Astrocyte (in vitro differentiated cells and primary cell): ENCODE data around the gene SIK1. TPM values are rescaled to one million over a fixed set of nuclear protein-coding genes. Genes with fewer than 3 reads are reported as not detected.

Source experiments
- DNase-seq: peaks from one replicate; pipeline ENCODE4 v3.0.0-alpha.2; 2010; ENCODE audit warnings: low read depth
- FAIRE-seq: peaks from 2 replicates; lab custom pipeline; 2011; peaks lifted over from hg19 to GRCh38; lab: Jason Lieb, UNC
- H2AFZ ChIP-seq: 2 replicates; pipeline ENCODE4 v1.6.0; 2012; ENCODE audit warnings: low read depth, low read length, inconsistent platforms
- H3K27ac ChIP-seq: 2 replicates; pipeline ENCODE4 v1.5.1; 2011; ENCODE audit warnings: low read depth, low read length, inconsistent platforms
- H3K27me3 ChIP-seq: 2 replicates; pipeline ENCODE4 v1.6.0; 2011; ENCODE audit warnings: low read length, inconsistent platforms; ENCODE audit not compliant: insufficient read depth
- H3K36me3 ChIP-seq: 2 replicates; pipeline ENCODE4 v1.5.1; 2011; ENCODE audit warnings: low read length, inconsistent platforms; ENCODE audit not compliant: insufficient read depth
- H3K4me1 ChIP-seq: 2 replicates; pipeline ENCODE4 v1.5.1; 2011; ENCODE audit warnings: low read length, inconsistent platforms; ENCODE audit not compliant: insufficient read depth
- H3K4me2 ChIP-seq: 2 replicates; pipeline ENCODE4 v1.6.0; 2012; ENCODE audit warnings: low read length, inconsistent platforms
- H3K4me3 ChIP-seq: 2 replicates; pipeline ENCODE4 v1.5.1; 2011; ENCODE audit warnings: low read depth, mild to moderate bottlenecking, low read length, inconsistent platforms; ENCODE audit not compliant: insufficient read depth
- H3K79me2 ChIP-seq: 2 replicates; pipeline ENCODE4 v1.6.0; 2012; ENCODE audit warnings: mild to moderate bottlenecking, low read length, inconsistent platforms; ENCODE audit not compliant: insufficient read depth
- H3K9ac ChIP-seq: 2 replicates; pipeline ENCODE4 v1.6.0; 2012; ENCODE audit warnings: mild to moderate bottlenecking, low read length, inconsistent platforms
- H3K9me3 ChIP-seq: 2 replicates; pipeline ENCODE4 v1.5.1; 2012; ENCODE audit warnings: low read depth, mild to moderate bottlenecking, low read length, inconsistent platforms; ENCODE audit not compliant: insufficient read depth
- H4K20me1 ChIP-seq: 2 replicates; pipeline ENCODE4 v1.6.0; 2012; ENCODE audit warnings: low read length, inconsistent platforms; ENCODE audit not compliant: insufficient read depth
- H3K27ac Mint-ChIP-seq: one replicate; pipeline ENCODE4 v1.8.0; 2021; ENCODE audit warnings: mild to moderate bottlenecking, mixed read lengths; ENCODE audit not compliant: unreplicated experiment
- H3K27me3 Mint-ChIP-seq: one replicate; pipeline ENCODE4 v1.8.0; 2021; ENCODE audit warnings: low read depth, mixed read lengths; ENCODE audit not compliant: unreplicated experiment
- H3K36me3 Mint-ChIP-seq: one replicate; pipeline ENCODE4 v1.8.0; 2021; ENCODE audit warnings: low read depth, mixed read lengths; ENCODE audit not compliant: unreplicated experiment
- H3K4me1 Mint-ChIP-seq: one replicate; pipeline ENCODE4 v1.8.0; 2021; ENCODE audit warnings: low read depth, mixed read lengths; ENCODE audit not compliant: unreplicated experiment
- H3K4me3 Mint-ChIP-seq: one replicate; pipeline ENCODE4 v1.8.0; 2021; ENCODE audit warnings: mild to moderate bottlenecking, moderate library complexity, mixed read lengths; ENCODE audit not compliant: unreplicated experiment
- H3K9me3 Mint-ChIP-seq: one replicate; pipeline ENCODE4 v1.8.0; 2021; ENCODE audit warnings: mild to moderate bottlenecking, mixed read lengths; ENCODE audit not compliant: unreplicated experiment
- CTCF ChIP-seq: IDR thresholded peaks from 2 replicates; pipeline ENCODE4 v1.5.1; 2011; ENCODE audit warnings: low read depth, mild to moderate bottlenecking, inconsistent platforms, low read length, moderate library complexity; ENCODE audit not compliant: insufficient read depth
- EZH2 ChIP-seq: IDR thresholded peaks from 2 replicates; pipeline ENCODE4 v1.6.1; 2012; ENCODE audit warnings: mild to moderate bottlenecking, low read length, inconsistent platforms; ENCODE audit not compliant: insufficient read depth
- total RNA-seq: library from RNA; stranded (reverse); gene quantifications from 2 replicates; pipeline ENCODE4 v1.2.1, GENCODE V29; 2021

The SIK1 gene
- total RNA-seq, 1 donor from 2014 or later, result 68.0 TPM

GRCh38 chr21:43372663-43373361, 54.1 kb downstream of the SIK1 start:
- peaks cover 3% of the 10 kb centered on the region for H3K27me3 ChIP-seq
- H2AFZ ChIP-seq, result no peak overlapping the region
- peaks cover 11% of the 10 kb centered on the region for H3K4me1 ChIP-seq
- FAIRE-seq (no peak), DNase-seq (no peak)
- H3K79me2 ChIP-seq, result no peaks in the 10 kb centered on the region
- TF ChIP-seq EZH2 (no peak), CTCF (no peak)
- no peaks in the 10 kb centered on the region for H4K20me1 ChIP-seq
- Mint-ChIP-seq H3K9me3 (no peaks in the 10 kb centered on the region), H3K4me1 (peaks cover 10% of the 10 kb centered on the region), H3K27me3 (peaks cover 30% of the 10 kb centered on the region), H3K4me3 (no peak overlapping the region), H3K27ac (no peak overlapping the region), H3K36me3 (no peaks in the 10 kb centered on the region)
- H3K4me2 ChIP-seq, result no peak overlapping the region
- H3K4me3 ChIP-seq, result no peak overlapping the region
- no peaks in the 10 kb centered on the region for H3K9me3 ChIP-seq
- no peak overlapping the region for H3K9ac ChIP-seq
- no peak overlapping the region for H3K27ac ChIP-seq
- no peaks in the 10 kb centered on the region for H3K36me3 ChIP-seq

- Mint-ChIP-seq H3K36me3 (no peaks in the 10 kb centered on the region), H3K4me3 (no peak overlapping the region), H3K4me1 (peaks cover 10% of the 10 kb centered on the region), H3K27ac (no peak overlapping the region), H3K27me3 (peaks cover 37% of the 10 kb centered on the region), H3K9me3 (no peaks in the 10 kb centered on the region)
- FAIRE-seq, result no peak
- TF ChIP-seq EZH2 (no peak), CTCF (no peak)
- H2AFZ ChIP-seq, result no peak overlapping the region
- H3K27ac ChIP-seq, result no peak overlapping the region
- H3K4me2 ChIP-seq, result no peak overlapping the region
- peaks cover 11% of the 10 kb centered on the region for H3K4me1 ChIP-seq
- H3K9me3 ChIP-seq, result no peaks in the 10 kb centered on the region
- H3K79me2 ChIP-seq, result no peaks in the 10 kb centered on the region
- no peak for DNase-seq
- no peak overlapping the region for H3K9ac ChIP-seq
- H3K36me3 ChIP-seq, result no peaks in the 10 kb centered on the region
- H4K20me1 ChIP-seq, result no peaks in the 10 kb centered on the region
- peaks cover 3% of the 10 kb centered on the region for H3K27me3 ChIP-seq
- H3K4me3 ChIP-seq, result no peak overlapping the region
These were observed 55.1 kb downstream of the SIK1 start for GRCh38 chr21:43371786-43372185.

GRCh38 chr21:43370888-43371570, 55.9 kb downstream of the SIK1 start:
- no peaks in the 10 kb centered on the region for H3K79me2 ChIP-seq

More at GRCh38 chr21:43370888-43371570, 55.9 kb downstream of the SIK1 start:
- H3K27me3 ChIP-seq, result peaks cover 3% of the 10 kb centered on the region
- DNase-seq, result no peak
- H2AFZ ChIP-seq, result no peak overlapping the region
- no peaks in the 10 kb centered on the region for H4K20me1 ChIP-seq
- no peaks in the 10 kb centered on the region for H3K36me3 ChIP-seq
- no peaks in the 10 kb centered on the region for H3K9me3 Mint-ChIP-seq
- H3K4me1 Mint-ChIP-seq, result peaks cover 10% of the 10 kb centered on the region
- H3K4me3 ChIP-seq, result no peak overlapping the region
- peaks cover 11% of the 10 kb centered on the region for H3K4me1 ChIP-seq
- no peak for TF ChIP-seq EZH2
- no peak for TF ChIP-seq CTCF
- no peak overlapping the region for H3K27ac ChIP-seq
- H3K4me2 ChIP-seq, result no peak overlapping the region
- peaks cover 43% of the 10 kb centered on the region for H3K27me3 Mint-ChIP-seq
- no peak overlapping the region for H3K9ac ChIP-seq
- no peaks in the 10 kb centered on the region for H3K9me3 ChIP-seq
- H3K27ac Mint-ChIP-seq, result no peak overlapping the region
- FAIRE-seq, result no peak
- H3K4me3 Mint-ChIP-seq, result no peak overlapping the region
- no peaks in the 10 kb centered on the region for H3K36me3 Mint-ChIP-seq
